ENCODE results near the gene CRISP1.

The CRISP1 gene

GRCh38 chr6:49784272-49784671 lies 82.1 kb downstream of the CRISP1 start:
- no peak for DNase-seq (ENCODE audit: low read depth)

More at GRCh38 chr6:49784272-49784671, 82.1 kb downstream of the CRISP1 start:
- no peak overlapping the region for H3K4me3 ChIP-seq (ENCODE audit: low read length)
- TF ChIP-seq CTCF (conservative IDR thresholded peaks at IDR 0.05; ENCODE audit: low read depth, low read length), result no peak

Data from retinal pigment epithelial cell (primary cell).